Type B pancreatic cell (in vitro differentiated cells): ENCODE measurements around the gene GPR153. TPM values are rescaled to one million over a fixed set of nuclear protein-coding genes. Genes with fewer than 3 reads are reported as not detected.

Source experiments
- DNase-seq: peaks from one replicate; pipeline ENCODE4 v3.0.0; 2021; ENCODE audit warnings: mixed read lengths; ENCODE audit not compliant: unreplicated experiment; ENCODE audit errors: extremely low spot score
- H3K27ac Mint-ChIP-seq: 2 replicates; pipeline ENCODE4 v1.8.0; 2021; ENCODE audit warnings: mild to moderate bottlenecking, mixed read lengths
- H3K27me3 Mint-ChIP-seq: 2 replicates; pipeline ENCODE4 v1.8.0; 2021; ENCODE audit warnings: mixed read lengths
- H3K36me3 Mint-ChIP-seq: 2 replicates; pipeline ENCODE4 v1.8.0; 2021; ENCODE audit warnings: mixed read lengths
- H3K4me1 Mint-ChIP-seq: one replicate; pipeline ENCODE4 v1.8.0; 2021; ENCODE audit warnings: mixed read lengths; ENCODE audit not compliant: unreplicated experiment
- H3K4me3 Mint-ChIP-seq: 2 replicates; pipeline ENCODE4 v1.8.0; 2021; ENCODE audit warnings: mild to moderate bottlenecking, mixed read lengths
- H3K9me3 Mint-ChIP-seq: 2 replicates; pipeline ENCODE4 v1.8.0; 2021; ENCODE audit warnings: mixed read lengths
- total RNA-seq: library from RNA; stranded (reverse); gene quantifications from 2 replicates; pipeline ENCODE4 v1.2.1, GENCODE V29; 2021; ENCODE audit warnings: low replicate concordance
- TF ChIP-seq, protein P1 (sequence below): fragments of 200-600 bp; sonication (generic); conservative IDR thresholded peaks from 2 replicates; pipeline ENCODE4 v1.5.0; 2021; ENCODE audit warnings: antibody characterized with exemption, mild to moderate bottlenecking

GPR153 gene
- total RNA-seq, 1 donor from 2014 or later = 6.1 TPM

- H3K4me3 Mint-ChIP-seq = peak overlapping the region; percentile 51
- TF ChIP-seq, protein P1, sequence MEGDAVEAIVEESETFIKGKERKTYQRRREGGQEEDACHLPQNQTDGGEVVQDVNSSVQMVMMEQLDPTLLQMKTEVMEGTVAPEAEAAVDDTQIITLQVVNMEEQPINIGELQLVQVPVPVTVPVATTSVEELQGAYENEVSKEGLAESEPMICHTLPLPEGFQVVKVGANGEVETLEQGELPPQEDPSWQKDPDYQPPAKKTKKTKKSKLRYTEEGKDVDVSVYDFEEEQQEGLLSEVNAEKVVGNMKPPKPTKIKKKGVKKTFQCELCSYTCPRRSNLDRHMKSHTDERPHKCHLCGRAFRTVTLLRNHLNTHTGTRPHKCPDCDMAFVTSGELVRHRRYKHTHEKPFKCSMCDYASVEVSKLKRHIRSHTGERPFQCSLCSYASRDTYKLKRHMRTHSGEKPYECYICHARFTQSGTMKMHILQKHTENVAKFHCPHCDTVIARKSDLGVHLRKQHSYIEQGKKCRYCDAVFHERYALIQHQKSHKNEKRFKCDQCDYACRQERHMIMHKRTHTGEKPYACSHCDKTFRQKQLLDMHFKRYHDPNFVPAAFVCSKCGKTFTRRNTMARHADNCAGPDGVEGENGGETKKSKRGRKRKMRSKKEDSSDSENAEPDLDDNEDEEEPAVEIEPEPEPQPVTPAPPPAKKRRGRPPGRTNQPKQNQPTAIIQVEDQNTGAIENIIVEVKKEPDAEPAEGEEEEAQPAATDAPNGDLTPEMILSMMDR = no peak
- H3K27me3 Mint-ChIP-seq = peaks cover 60% of the 10 kb centered on the region
- peaks cover 13% of the 10 kb centered on the region for H3K4me1 Mint-ChIP-seq
- DNase-seq = no peak
- no peaks in the 10 kb centered on the region for H3K36me3 Mint-ChIP-seq
- H3K9me3 Mint-ChIP-seq = no peaks in the 10 kb centered on the region
- no peak overlapping the region for H3K27ac Mint-ChIP-seq
Measured at GRCh38 chr1:6239213-6239752, 21.6 kb downstream of the GPR153 start.

GRCh38 chr1:6237093-6237492 is 23.8 kb downstream of the GPR153 start:
- peaks cover 4% of the 10 kb centered on the region for H3K36me3 Mint-ChIP-seq
- peak overlapping the region; percentile 43 for H3K27ac Mint-ChIP-seq
- TF ChIP-seq, protein P1 = no peak
- no peaks in the 10 kb centered on the region for H3K9me3 Mint-ChIP-seq
- H3K4me3 Mint-ChIP-seq = peak overlapping the region; percentile 73
- H3K27me3 Mint-ChIP-seq = peaks cover 44% of the 10 kb centered on the region
- peaks cover 18% of the 10 kb centered on the region for H3K4me1 Mint-ChIP-seq
- no peak for DNase-seq

GRCh38 chr1:6235296-6235677 is 25.6 kb downstream of the GPR153 start:
- H3K36me3 Mint-ChIP-seq = peaks cover 4% of the 10 kb centered on the region
- TF ChIP-seq, protein P1 = no peak
- no peaks in the 10 kb centered on the region for H3K9me3 Mint-ChIP-seq
- H3K27ac Mint-ChIP-seq = peak overlapping the region; percentile 62
- H3K4me1 Mint-ChIP-seq = peaks cover 11% of the 10 kb centered on the region
- DNase-seq = no peak
- peaks cover 28% of the 10 kb centered on the region for H3K27me3 Mint-ChIP-seq
- H3K4me3 Mint-ChIP-seq = peak overlapping the region; percentile 90

GRCh38 chr1:6234502-6235295 is 26.2 kb downstream of the GPR153 start:
- Mint-ChIP-seq H3K4me3 (peak overlapping the region; percentile 90), H3K4me1 (peaks cover 11% of the 10 kb centered on the region), H3K27ac (peak overlapping the region; percentile 79), H3K27me3 (peaks cover 22% of the 10 kb centered on the region), H3K36me3 (peaks cover 4% of the 10 kb centered on the region), H3K9me3 (no peaks in the 10 kb centered on the region)
- DNase-seq = no peak
- TF ChIP-seq, protein P1 = no peak

DNA sequence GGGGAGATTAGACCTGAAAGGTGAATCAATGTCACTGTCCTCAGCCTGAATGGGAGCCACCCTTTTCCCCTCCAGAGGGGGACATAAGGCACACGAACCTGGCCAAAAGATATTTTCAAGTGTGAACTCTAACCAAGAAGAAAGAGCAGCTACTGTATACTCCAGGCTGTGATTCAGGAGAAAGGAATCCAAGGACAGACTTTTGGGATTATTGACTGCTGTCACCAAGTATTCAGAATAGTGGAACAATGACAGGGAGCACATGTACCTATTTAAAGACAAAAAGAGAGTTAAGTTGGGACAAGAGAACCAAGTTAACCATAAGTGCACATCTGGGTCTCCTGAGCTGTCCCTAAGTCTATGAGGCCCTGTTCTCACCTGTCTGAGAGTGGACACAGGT is 27.5 kb downstream of the GPR153 start:
- peak overlapping the region; percentile 22 for H3K27ac Mint-ChIP-seq
- H3K9me3 Mint-ChIP-seq = no peaks in the 10 kb centered on the region
- peak overlapping the region; percentile 63 for H3K4me3 Mint-ChIP-seq
- DNase-seq = no peak
- TF ChIP-seq, protein P1 = no peak
- peaks cover 9% of the 10 kb centered on the region for H3K27me3 Mint-ChIP-seq
- H3K4me1 Mint-ChIP-seq = peaks cover 11% of the 10 kb centered on the region
- peaks cover 4% of the 10 kb centered on the region for H3K36me3 Mint-ChIP-seq
